ENCODE measurements around the gene YWHAB.

Gene YWHAB

GRCh38 chr20:44956410-44956809 lies 70.9 kb downstream of the YWHAB start:
- Histone ChIP-seq H3K9ac (ENCODE audit: low read length) (no peak overlapping the region), H3K4me3 (ENCODE audit: low read depth, low read length) (no peak overlapping the region), H3K27ac (ENCODE audit: low read depth, low read length) (no peak overlapping the region), H3K4me1 (ENCODE audit: control insufficient read depth, insufficient read depth, low read length) (peaks cover 20% of the 10 kb centered on the region), H3K36me3 (ENCODE audit: control insufficient read depth, insufficient read depth, low read length) (peaks cover 52% of the 10 kb centered on the region), H3K27me3 (ENCODE audit: control insufficient read depth, insufficient read depth, low read length) (peaks cover 10% of the 10 kb centered on the region; the same call in 1 of the 2 replicates), H3K9me3 (ENCODE audit: control insufficient read depth, insufficient read depth, low read depth, low read length) (no peaks in the 10 kb centered on the region)

Data from HUES6 (cell line).